ENCODE measurements around the gene CBLB.

The CBLB gene

DNA sequence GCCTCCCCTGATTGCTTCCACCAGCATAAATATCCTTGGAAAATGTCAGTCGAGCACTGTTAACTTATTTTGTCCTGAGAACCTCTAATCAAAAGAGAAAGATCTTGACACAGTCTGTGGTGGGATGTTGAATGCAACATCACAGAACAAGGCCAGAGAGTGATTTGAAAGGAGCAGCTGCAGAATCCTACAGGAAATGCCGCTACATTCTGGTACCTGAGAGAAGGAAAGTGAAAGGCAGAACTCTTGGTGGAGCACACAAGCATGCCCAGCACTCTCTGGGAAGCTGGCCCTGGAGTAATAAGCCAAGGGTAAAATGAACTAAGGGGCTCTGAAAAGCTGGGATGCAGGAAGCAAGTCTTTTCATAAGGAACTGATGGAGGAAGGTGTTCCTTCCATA lies 75.8 kb downstream of the CBLB start:
- ChIA-PET POLR2A (no interaction called here), CTCF (interaction anchor here (0.6 kb wide), 1 partner anchor 260 kb away, joined by 3 read pairs; no protein-coding TSS in a partner anchor)
- no peak overlapping the region for H3K27ac ChIP-seq (ENCODE audit: extremely low read depth, low read depth, low read length)
- no peaks in the 10 kb centered on the region for H3K9me3 ChIP-seq (ENCODE audit: control insufficient read depth, insufficient read depth, low read depth, low read length)
- no peak overlapping the region for H3K4me3 ChIP-seq (ENCODE audit: low read depth, low read length)
- no peaks in the 10 kb centered on the region for H3K36me3 ChIP-seq (ENCODE audit: control insufficient read depth in 2 of 2, insufficient read depth in 1 of 2, low read length in 2 of 2)
- no peaks in the 10 kb centered on the region for H3K4me1 ChIP-seq (ENCODE audit: control insufficient read depth, insufficient read depth, low read length)
- TF ChIP-seq ZEB2 (tag by site-specific recombination; IDR thresholded peaks at IDR 0.05) (no peak), ZNF140 (tag by site-specific recombination; IDR thresholded peaks at IDR 0.05) (no peak), ZNF707 (tag by site-specific recombination; IDR thresholded peaks at IDR 0.05) (no peak), SALL2 (tag by site-specific recombination; IDR thresholded peaks at IDR 0.05; ENCODE audit: borderline replicate concordance) (no peak), ZNF561 (tag by site-specific recombination; IDR thresholded peaks at IDR 0.05; ENCODE audit: borderline replicate concordance) (no peak), ZNF433 (tag by site-specific recombination; IDR thresholded peaks at IDR 0.05; ENCODE audit: low read depth) (no peak), ZNF37A (tag by site-specific recombination; IDR thresholded peaks at IDR 0.05) (no peak), ZNF560 (tag by site-specific recombination; IDR thresholded peaks at IDR 0.05; ENCODE audit: borderline replicate concordance) (no peak)
- TF ChIP-seq, protein P1, sequence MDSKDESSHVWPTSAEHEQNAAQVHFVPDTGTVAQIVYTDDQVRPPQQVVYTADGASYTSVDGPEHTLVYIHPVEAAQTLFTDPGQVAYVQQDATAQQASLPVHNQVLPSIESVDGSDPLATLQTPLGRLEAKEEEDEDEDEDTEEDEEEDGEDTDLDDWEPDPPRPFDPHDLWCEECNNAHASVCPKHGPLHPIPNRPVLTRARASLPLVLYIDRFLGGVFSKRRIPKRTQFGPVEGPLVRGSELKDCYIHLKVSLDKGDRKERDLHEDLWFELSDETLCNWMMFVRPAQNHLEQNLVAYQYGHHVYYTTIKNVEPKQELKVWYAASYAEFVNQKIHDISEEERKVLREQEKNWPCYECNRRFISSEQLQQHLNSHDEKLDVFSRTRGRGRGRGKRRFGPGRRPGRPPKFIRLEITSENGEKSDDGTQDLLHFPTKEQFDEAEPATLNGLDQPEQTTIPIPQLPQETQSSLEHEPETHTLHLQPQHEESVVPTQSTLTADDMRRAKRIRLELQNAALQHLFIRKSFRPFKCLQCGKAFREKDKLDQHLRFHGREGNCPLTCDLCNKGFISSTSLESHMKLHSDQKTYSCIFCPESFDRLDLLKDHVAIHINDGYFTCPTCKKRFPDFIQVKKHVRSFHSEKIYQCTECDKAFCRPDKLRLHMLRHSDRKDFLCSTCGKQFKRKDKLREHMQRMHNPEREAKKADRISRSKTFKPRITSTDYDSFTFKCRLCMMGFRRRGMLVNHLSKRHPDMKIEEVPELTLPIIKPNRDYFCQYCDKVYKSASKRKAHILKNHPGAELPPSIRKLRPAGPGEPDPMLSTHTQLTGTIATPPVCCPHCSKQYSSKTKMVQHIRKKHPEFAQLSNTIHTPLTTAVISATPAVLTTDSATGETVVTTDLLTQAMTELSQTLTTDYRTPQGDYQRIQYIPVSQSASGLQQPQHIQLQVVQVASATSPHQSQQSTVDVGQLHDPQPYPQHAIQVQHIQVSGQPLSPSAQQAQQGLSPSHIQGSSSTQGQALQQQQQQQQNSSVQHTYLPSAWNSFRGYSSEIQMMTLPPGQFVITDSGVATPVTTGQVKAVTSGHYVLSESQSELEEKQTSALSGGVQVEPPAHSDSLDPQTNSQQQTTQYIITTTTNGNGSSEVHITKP (tag by site-specific recombination; IDR thresholded peaks at IDR 0.05): no peak
- TF ChIP-seq, protein P2, sequence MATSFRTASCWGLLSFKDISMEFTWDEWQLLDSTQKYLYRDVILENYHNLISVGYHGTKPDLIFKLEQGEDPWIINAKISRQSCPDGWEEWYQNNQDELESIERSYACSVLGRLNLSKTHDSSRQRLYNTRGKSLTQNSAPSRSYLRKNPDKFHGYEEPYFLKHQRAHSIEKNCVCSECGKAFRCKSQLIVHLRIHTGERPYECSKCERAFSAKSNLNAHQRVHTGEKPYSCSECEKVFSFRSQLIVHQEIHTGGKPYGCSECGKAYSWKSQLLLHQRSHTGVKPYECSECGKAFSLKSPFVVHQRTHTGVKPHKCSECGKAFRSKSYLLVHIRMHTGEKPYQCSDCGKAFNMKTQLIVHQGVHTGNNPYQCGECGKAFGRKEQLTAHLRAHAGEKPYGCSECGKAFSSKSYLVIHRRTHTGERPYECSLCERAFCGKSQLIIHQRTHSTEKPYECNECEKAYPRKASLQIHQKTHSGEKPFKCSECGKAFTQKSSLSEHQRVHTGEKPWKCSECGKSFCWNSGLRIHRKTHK (tag by site-specific recombination; IDR thresholded peaks at IDR 0.05): no peak
- TF ChIP-seq, protein P3, sequence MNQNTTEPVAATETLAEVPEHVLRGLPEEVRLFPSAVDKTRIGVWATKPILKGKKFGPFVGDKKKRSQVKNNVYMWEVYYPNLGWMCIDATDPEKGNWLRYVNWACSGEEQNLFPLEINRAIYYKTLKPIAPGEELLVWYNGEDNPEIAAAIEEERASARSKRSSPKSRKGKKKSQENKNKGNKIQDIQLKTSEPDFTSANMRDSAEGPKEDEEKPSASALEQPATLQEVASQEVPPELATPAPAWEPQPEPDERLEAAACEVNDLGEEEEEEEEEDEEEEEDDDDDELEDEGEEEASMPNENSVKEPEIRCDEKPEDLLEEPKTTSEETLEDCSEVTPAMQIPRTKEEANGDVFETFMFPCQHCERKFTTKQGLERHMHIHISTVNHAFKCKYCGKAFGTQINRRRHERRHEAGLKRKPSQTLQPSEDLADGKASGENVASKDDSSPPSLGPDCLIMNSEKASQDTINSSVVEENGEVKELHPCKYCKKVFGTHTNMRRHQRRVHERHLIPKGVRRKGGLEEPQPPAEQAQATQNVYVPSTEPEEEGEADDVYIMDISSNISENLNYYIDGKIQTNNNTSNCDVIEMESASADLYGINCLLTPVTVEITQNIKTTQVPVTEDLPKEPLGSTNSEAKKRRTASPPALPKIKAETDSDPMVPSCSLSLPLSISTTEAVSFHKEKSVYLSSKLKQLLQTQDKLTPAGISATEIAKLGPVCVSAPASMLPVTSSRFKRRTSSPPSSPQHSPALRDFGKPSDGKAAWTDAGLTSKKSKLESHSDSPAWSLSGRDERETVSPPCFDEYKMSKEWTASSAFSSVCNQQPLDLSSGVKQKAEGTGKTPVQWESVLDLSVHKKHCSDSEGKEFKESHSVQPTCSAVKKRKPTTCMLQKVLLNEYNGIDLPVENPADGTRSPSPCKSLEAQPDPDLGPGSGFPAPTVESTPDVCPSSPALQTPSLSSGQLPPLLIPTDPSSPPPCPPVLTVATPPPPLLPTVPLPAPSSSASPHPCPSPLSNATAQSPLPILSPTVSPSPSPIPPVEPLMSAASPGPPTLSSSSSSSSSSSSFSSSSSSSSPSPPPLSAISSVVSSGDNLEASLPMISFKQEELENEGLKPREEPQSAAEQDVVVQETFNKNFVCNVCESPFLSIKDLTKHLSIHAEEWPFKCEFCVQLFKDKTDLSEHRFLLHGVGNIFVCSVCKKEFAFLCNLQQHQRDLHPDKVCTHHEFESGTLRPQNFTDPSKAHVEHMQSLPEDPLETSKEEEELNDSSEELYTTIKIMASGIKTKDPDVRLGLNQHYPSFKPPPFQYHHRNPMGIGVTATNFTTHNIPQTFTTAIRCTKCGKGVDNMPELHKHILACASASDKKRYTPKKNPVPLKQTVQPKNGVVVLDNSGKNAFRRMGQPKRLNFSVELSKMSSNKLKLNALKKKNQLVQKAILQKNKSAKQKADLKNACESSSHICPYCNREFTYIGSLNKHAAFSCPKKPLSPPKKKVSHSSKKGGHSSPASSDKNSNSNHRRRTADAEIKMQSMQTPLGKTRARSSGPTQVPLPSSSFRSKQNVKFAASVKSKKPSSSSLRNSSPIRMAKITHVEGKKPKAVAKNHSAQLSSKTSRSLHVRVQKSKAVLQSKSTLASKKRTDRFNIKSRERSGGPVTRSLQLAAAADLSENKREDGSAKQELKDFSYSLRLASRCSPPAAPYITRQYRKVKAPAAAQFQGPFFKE (tag by site-specific recombination; IDR thresholded peaks at IDR 0.05; ENCODE audit: borderline replicate concordance): no peak

DNA sequence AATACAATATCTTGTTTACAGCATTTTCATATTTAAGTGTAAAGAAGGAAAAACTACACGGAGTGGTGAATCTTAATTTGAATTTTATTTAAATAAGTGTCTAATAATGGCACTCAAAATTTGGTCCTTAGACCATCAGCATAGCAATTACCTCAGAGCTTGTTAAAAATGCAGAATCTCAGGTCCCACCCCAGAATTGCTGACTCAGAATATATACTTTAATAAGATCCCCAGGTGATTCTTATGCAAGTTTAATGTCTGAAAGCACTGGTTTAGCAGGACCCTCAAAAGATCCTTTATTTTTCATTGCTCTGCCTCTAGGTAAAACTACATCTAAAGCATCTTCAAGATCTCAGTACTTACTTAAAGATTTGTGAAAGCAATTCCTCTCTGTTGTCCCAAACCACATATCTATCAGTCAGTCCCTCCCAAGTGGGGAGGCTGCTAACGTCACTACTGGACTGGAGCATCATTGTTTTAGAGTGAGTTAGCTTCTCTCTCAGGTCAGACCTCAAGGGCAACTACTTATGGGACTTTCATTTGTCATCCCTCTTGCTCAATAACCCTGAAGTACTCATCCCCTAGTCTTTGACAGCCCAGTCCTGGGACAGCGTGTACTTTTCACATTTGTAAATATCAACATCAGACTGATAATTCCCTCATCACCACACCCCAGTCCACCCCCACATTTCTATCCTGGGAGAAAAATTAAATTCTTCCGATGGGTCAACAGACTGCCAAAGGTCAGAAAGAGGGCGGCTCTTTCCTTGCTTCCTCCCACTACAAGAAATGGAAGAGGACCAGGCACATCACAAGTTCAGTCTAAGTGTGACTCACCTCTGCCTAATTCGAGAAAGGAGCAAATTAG lies 76.7 kb downstream of the CBLB start:
- Histone ChIP-seq H3K27ac (ENCODE audit: extremely low read depth, low read depth, low read length) (no peak overlapping the region), H3K4me3 (ENCODE audit: low read depth, low read length) (no peak overlapping the region), H3K36me3 (ENCODE audit: control insufficient read depth in 2 of 2, insufficient read depth in 1 of 2, low read length in 2 of 2) (no peaks in the 10 kb centered on the region), H3K4me1 (ENCODE audit: control insufficient read depth, insufficient read depth, low read length) (no peaks in the 10 kb centered on the region), H3K9me3 (ENCODE audit: control insufficient read depth, insufficient read depth, low read depth, low read length) (no peaks in the 10 kb centered on the region)
- CTCF ChIA-PET: no interaction called here
- POLR2A ChIA-PET: no interaction called here
- no peak for TF ChIP-seq ZNF830 (tag by site-specific recombination; IDR thresholded peaks at IDR 0.05; ENCODE audit: low read depth)
- TF ChIP-seq EGR2 (tag by site-specific recombination; IDR thresholded peaks at IDR 0.05; ENCODE audit: low read depth): 0 out of 2 replicates have a peak, but pooled peaks have one; percentile 8

All from HEK293 (cell line).